Kidney epithelial cell (primary cell): ENCODE data around the gene ZNF750. TPM values are rescaled to one million over a fixed set of nuclear protein-coding genes. Genes with fewer than 3 reads are reported as not detected.

ENCODE experiments used
- DNase-seq: peaks from one replicate; pipeline ENCODE4 v3.0.0-alpha.2; 2010; ENCODE audit warnings: low read depth
- H3K27me3 ChIP-seq: 2 replicates; pipeline ENCODE4 v1.6.0; 2011; ENCODE audit warnings: low read length; ENCODE audit not compliant: control insufficient read depth, insufficient read depth
- H3K36me3 ChIP-seq: 2 replicates; pipeline ENCODE4 v1.5.1; 2011; ENCODE audit warnings: low read length; ENCODE audit not compliant: control insufficient read depth, insufficient read depth
- H3K4me3 ChIP-seq: 2 replicates; pipeline ENCODE4 v1.5.1; 2011; ENCODE audit warnings: low read depth, mild to moderate bottlenecking, control low read depth, low read length
- CTCF ChIP-seq: IDR thresholded peaks from 2 replicates; pipeline ENCODE4 v1.5.1; 2011; ENCODE audit warnings: mild to moderate bottlenecking, moderate library complexity, low read length, control low read depth, inconsistent platforms; ENCODE audit not compliant: insufficient read depth, poor library complexity, severe bottlenecking
- total RNA-seq: library from RNA; depleted of rRNA; stranded (reverse); fragments of >200 nt; gene quantifications from 2 replicates; pipeline ENCODE4 v1.2.3, GENCODE V29; 2015

ZNF750 gene
- total RNA-seq, 1 donor from 2014 or later, result 0.84 TPM

- Histone ChIP-seq H3K27me3 (no peaks in the 10 kb centered on the region), H3K4me3 (peak overlapping the region; percentile 26), H3K36me3 (peaks cover 1% of the 10 kb centered on the region)
- no peak for TF ChIP-seq CTCF
- no peak for DNase-seq
Observed at GRCh38 chr17:82848022-82848592, 8.3 kb upstream of the ZNF750 start.

GRCh38 chr17:82846061-82846691 lies 6.4 kb upstream of the ZNF750 start:
- Histone ChIP-seq H3K27me3 (no peaks in the 10 kb centered on the region), H3K36me3 (peaks cover 1% of the 10 kb centered on the region), H3K4me3 (no peak overlapping the region)
- no peak for TF ChIP-seq CTCF
- DNase-seq, result no peak

- Histone ChIP-seq H3K27me3 (no peaks in the 10 kb centered on the region), H3K4me3 (no peak overlapping the region), H3K36me3 (peaks cover 1% of the 10 kb centered on the region)
- DNase-seq, result no peak
- TF ChIP-seq CTCF, result no peak
Observed at GRCh38 chr17:82845163-82845807, 5.5 kb upstream of the ZNF750 start.

- Histone ChIP-seq H3K4me3 (no peak overlapping the region), H3K36me3 (peaks cover 1% of the 10 kb centered on the region), H3K27me3 (no peaks in the 10 kb centered on the region)
- DNase-seq, result no peak
- TF ChIP-seq CTCF, result no peak
Observed at GRCh38 chr17:82844796-82845162, 5.0 kb upstream of the ZNF750 start.

GRCh38 chr17:82843904-82844680 lies 4.3 kb upstream of the ZNF750 start:
- no peak for TF ChIP-seq CTCF
- DNase-seq, result no peak

More at GRCh38 chr17:82843904-82844680, 4.3 kb upstream of the ZNF750 start:
- no peaks in the 10 kb centered on the region for H3K27me3 ChIP-seq
- peaks cover 1% of the 10 kb centered on the region for H3K36me3 ChIP-seq
- no peak overlapping the region for H3K4me3 ChIP-seq
